22Rv1 (cell line): ENCODE results near the gene TMEM219.

ENCODE experiments used
- ZFX ChIP-seq: fragments of 450-650 bp; IDR thresholded peaks from 2 replicates; pipeline ENCODE4 v1.6.1; 2017; ENCODE audit warnings: antibody characterized with exemption, borderline replicate concordance
- TF ChIP-seq, protein P1 (sequence below): fragments of 450-650 bp; IDR thresholded peaks from 2 replicates; pipeline ENCODE4 v1.5.1; 2017; ENCODE audit warnings: mild to moderate bottlenecking

- TF ChIP-seq, protein P1, sequence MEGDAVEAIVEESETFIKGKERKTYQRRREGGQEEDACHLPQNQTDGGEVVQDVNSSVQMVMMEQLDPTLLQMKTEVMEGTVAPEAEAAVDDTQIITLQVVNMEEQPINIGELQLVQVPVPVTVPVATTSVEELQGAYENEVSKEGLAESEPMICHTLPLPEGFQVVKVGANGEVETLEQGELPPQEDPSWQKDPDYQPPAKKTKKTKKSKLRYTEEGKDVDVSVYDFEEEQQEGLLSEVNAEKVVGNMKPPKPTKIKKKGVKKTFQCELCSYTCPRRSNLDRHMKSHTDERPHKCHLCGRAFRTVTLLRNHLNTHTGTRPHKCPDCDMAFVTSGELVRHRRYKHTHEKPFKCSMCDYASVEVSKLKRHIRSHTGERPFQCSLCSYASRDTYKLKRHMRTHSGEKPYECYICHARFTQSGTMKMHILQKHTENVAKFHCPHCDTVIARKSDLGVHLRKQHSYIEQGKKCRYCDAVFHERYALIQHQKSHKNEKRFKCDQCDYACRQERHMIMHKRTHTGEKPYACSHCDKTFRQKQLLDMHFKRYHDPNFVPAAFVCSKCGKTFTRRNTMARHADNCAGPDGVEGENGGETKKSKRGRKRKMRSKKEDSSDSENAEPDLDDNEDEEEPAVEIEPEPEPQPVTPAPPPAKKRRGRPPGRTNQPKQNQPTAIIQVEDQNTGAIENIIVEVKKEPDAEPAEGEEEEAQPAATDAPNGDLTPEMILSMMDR = no peak
- TF ChIP-seq ZFX = no peak
Measured at GRCh38 chr16:29975811-29976511, 14.1 kb downstream of the TMEM219 start.
